Cardiac septum (tissue), 1 donor: ENCODE results near the gene PLRG1. TPM values are rescaled to one million over a fixed set of nuclear protein-coding genes. Genes with fewer than 3 reads are reported as not detected.

Source experiments
- DNase-seq: peaks from one replicate; pipeline ENCODE4 v3.0.0-alpha.2; 2020; ENCODE audit warnings: low spot score
- intact Hi-C: fragments of 100-400 bp; cut with DNase I; formaldehyde crosslinking; loops from one replicate; pipeline ENCODE4 v1.14.0; 2022
- total RNA-seq: library from RNA; stranded (reverse); fragmentation: NEBNext Ultra II Directional; extraction: Animal tissue kit (Norgen Biotek cat#: 25700); gene quantifications from one replicate; pipeline ENCODE4 v1.2.1, GENCODE V29; 2021
- donor health status: DM: no; HTN: no; CAD: no.

The PLRG1 gene
- total RNA-seq, 1 donor from 2014 or later: 31.8 TPM

DNA sequence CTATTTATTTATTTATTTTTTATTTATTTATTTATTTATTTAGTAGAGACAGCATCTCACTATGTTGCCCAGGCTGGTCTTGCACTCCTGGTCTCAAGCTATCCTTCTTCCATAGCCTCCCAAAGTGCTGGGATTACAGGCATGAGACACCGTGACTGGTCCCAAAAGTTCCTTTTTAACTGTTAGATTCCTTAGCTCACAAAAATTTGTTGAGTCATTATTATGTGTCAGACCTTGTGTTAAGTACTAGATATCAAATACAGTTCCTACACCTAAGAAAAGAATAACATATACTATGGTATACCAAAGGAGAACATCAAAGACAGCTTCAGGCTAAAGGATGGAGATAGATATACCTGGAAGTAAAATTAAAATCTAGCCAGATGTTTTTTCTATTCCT lies 28.7 kb upstream of the PLRG1 start:
- intact Hi-C loops: no loop called here

DNA sequence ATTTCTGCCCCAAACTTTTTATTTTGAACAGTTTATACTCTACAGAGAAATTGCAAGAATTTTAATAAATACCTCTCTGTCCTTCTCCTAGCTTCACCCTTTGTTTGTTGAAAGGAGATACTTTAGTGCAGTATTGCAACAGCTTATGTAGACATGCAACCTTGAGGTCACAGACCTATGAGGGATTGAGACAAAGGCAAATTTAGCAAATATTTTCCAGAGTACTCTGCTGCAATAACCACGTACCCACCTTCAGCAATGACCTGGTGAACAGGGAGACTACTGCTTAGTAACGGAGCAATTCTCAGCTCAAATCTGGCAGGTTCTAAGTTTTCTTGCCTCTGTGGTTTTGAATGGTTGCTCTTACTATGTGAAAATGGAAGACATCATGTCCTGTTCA lies 27.1 kb upstream of the PLRG1 start:
- DNase-seq: no peak
- intact Hi-C loops: no loop called here

More for the DNA sequence above, 28.7 kb upstream of the PLRG1 start:
- no peak for DNase-seq

- no peak for DNase-seq
- intact Hi-C loops: no loop called here
Observed at GRCh38 chr4:154574311-154574710, 24.1 kb upstream of the PLRG1 start.

GRCh38 chr4:154573190-154573870 lies 23.1 kb upstream of the PLRG1 start:
- DNase-seq: no peak
- intact Hi-C loops: no loop called here

DNA sequence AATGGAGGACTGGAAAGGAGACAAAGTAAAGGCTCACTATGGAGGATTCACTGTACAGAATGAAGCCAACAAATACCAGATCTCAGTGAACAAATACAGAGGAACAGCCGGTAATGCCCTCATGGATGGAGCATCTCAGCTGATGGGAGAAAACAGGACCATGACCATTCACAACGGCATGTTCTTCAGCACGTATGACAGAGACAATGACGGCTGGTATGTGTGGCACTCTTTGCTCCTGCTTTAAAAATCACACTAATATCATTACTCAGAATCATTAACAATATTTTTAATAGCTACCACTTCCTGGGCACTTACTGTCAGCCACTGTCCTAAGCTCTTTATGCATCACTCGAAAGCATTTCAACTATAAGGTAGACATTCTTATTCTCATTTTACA lies 19.4 kb upstream of the PLRG1 start:
- no peak for DNase-seq
- intact Hi-C loops: no loop called here

DNA sequence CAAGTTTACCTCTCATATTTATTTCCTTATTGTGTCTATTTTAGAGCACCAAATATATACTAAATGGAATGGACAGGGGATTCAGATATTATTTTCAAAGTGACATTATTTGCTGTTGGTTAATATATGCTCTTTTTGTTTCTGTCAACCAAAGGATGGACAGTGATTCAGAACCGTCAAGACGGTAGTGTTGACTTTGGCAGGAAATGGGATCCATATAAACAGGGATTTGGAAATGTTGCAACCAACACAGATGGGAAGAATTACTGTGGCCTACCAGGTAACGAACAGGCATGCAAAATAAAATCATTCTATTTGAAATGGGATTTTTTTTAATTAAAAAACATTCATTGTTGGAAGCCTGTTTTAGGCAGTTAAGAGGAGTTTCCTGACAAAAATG lies 18.8 kb upstream of the PLRG1 start:
- DNase-seq: no peak
- intact Hi-C loops: no loop called here

DNA sequence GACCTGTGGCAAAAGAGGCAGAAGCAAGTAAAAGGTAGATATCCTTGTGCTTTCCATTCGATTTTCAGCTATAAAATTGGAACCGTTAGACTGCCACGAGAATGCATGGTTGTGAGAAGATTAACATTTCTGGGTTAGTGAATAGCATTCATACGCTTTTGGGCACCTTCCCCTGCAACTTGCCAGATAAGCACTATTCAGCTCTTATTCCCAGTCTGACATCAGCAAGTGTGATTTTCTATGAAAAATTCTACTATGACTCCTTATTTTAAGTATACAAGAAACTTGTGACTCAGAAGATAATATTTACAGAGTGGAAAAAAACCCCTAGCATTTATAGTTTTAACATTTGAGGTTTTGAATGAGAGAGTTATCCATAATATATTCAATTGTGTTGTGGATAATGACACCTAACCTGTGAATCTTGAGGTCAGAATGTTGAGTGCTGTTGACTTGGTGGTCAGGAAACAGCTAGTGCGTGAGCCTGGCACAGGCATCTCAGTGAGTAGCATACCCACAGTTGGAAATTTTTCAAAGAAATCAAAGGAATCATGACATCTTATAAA lies 16.5 kb upstream of the PLRG1 start:
- DNase-seq: no peak
- intact Hi-C loops: no loop called here

DNA sequence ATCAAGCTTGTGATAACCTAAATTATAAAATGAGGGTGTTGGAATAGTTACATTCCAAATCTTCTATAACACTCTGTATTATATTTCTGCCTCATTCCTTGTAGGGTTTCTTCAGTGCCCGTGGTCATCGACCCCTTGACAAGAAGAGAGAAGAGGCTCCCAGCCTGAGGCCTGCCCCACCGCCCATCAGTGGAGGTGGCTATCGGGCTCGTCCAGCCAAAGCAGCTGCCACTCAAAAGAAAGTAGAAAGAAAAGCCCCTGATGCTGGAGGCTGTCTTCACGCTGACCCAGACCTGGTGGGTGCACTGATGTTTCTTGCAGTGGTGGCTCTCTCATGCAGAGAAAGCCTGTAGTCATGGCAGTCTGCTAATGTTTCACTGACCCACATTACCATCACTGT lies 15.5 kb upstream of the PLRG1 start:
- DNase-seq: no peak
- intact Hi-C loops: no loop called here

DNA sequence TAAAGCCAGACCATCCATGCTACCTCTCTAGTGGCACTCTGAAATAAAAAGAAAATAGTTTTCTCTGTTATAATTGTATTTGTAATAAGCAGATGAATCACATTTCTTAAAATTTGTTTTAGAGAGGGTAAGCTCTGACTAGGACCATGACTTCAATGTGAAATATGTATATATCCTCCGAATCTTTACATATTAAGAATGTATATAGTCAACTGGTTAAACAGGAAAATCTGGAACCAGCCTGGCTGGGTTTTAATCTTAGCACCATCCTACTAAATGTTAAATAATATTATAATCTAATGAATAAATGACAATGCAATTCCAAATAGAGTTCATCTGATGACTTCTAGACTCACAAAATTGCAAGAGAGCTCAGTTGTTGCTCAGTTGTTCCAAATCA lies 14.1 kb upstream of the PLRG1 start:
- intact Hi-C loops: no loop called here
- no peak for DNase-seq

GRCh38 chr4:154562697-154563254 lies 12.6 kb upstream of the PLRG1 start, which contains the start of gene FGB:
FGB (plus strand) TSS chr4:154563011; CDS start chr4:154563019, 8 bp downstream.
- DNase-seq: no peak
- intact Hi-C loops: no loop called here

DNA sequence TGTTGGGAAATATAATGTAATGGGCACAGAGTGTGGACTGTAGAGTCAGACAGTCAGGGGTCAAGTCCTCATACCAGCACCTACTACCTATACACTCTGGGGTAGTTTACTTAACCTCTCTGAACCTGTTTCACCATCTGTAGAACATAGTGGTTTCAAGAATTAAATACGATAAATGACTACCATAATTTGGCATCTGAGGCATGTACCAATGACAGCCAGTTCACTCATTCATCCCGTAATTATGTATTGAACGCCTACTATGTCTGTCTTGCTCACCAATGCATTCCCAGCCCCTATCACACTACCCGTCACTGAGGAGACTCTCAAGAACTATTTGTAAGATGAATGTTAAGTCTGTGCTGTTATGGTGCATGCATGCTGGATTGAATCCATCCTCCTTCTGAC lies 10.6 kb upstream of the PLRG1 start:
- intact Hi-C loops: no loop called here
- no peak for DNase-seq

GRCh38 chr4:154560419-154560801 lies 10.2 kb upstream of the PLRG1 start:
- DNase-seq: no peak
- intact Hi-C loops: no loop called here

DNA sequence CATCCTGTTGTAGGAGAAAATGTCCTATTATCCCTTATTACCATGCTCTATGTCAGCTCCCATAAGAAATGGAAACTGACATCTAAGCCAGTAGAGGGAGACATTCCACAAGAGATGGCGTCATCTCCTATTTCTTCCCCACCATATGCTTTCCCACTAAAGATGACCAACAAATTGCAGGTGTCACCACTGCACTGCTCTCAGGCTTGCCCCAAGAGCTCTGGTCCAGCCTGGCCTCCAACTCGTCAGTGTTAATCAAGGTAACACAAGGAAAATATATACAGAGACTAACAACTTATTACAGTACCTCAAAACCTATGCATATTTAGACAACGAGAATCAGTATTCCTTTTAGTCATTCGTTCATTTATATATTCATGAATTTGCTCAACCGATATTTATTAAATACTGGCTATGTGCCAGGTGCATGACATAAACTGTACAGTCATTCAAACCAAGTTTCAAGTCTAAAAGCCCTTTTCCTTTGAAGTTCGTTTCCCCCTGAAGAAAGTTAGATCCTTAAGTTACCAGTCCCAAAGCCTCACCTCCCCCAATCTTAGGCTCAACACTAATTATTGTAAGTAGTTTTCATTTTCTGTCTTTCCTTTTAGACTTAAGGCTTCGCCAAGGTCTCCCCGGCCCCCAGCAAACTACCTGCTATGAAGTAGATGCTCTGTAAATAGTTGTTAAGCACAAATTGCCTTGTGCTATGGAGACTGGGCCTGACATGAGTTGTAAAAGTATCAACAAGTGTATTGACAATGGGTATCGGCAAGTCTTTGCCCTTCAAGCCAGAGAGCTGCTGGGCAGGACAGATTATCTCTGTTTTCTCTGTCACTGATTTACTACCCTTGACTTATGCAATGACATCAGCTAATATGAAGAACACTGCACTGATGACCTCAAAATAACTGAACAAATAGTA lies 9.6 kb upstream of the PLRG1 start:
- DNase-seq: no peak
- intact Hi-C loops: loop anchor here (10.0 kb wide), 1 partner anchor 1155 kb away; no protein-coding TSS in a partner anchor

DNA sequence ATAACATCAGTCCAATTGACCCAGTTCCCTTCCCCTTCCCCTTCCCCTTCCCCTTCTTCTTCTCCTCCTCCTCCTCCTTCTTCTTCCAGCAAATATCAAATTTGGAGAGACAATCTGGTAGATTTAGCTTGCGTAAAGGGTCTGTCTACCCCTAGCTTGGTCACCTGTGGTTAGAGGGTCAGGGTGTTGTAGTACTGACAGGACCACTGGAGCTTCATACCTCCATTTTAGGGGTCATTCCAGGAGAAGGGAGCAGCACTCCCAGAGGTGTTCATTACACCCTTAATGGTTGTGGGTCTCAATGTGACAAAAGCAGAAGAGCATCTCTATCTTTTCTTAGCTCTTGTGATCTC lies 8.9 kb upstream of the PLRG1 start:
- intact Hi-C loops: loop anchor here (10.0 kb wide), 1 partner anchor 1156 kb away; no protein-coding TSS in a partner anchor
- no peak for DNase-seq

- intact Hi-C loops: loop anchor here (2.0 to 10.0 kb wide), 3 partner anchors 71 to 1163 kb away; no protein-coding TSS in a partner anchor
- DNase-seq: peak; percentile 80
Observed at GRCh38 chr4:154551872-154552686, 1.9 kb upstream of the PLRG1 start.

DNA sequence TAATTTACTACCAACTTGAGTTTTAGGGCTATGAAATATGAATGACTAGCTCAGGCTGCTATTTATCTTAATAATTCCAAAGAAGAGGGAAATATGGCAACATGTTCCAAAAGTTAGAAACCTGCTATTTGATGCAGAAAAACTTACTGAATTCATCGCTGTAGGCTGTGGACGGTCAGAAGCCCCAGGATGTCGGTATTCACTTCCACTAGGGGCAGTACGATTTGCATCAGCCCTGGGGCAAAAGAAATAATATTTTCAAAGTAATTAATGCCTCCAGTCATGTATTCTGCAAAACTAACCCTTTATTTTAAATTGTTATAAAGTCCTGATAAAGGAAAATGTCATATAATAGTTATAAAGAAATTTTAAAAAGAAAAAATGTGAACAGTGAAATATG lies 4.5 kb downstream of the PLRG1 start:
- no peak for DNase-seq
- intact Hi-C loops: no loop called here

DNA sequence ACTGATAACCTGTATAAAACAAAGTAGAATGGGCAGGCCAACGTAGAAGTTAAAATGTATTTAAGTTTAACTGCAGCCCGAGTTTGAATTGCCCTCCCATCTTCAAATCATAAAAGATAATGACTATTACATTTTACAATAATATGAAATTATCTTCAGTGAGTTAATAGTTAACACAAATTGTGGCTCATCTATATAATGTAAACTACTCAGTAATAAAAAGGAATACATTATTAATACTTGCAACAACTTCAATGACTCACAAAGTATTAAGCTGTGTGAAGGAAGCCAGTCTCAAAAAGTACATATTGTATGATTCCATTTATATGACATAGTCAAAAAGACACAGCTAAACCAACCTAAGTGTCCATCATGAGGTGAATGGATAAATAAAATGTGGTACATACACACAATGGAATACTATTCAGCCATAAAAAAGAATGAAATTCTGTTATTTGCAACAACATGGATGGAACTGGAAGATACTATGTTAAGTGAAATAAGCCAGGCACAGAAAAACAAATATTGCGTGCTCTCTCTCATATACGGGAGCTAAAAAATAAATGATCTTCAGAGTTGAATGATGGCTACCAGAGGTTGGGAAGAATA lies 7.8 kb downstream of the PLRG1 start:
- DNase-seq: no peak
- intact Hi-C loops: no loop called here

DNA sequence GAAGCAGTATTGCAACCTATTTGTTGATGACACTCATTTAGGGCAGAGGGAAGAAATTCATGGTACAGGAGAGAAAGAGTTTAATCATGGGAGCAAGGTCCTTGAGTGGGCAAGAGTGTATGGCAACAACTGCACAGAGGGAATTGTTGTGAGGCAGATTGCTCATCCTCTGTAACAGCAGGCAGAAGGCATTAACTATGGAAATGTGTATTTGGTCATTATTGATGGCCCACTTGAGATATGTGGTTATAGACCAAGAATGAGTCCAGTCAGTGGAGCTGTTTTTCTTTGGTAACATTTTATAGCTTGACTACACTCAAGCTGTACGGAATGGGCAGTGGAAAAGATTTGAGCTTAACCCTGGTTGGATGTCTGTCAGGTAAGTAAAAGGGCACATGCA lies 15.9 kb downstream of the PLRG1 start:
- intact Hi-C loops: no loop called here
- no peak for DNase-seq
